GM21526 (cell line): Measurements from ENCODE around the gene GATA3.
A peak's percentile ranks its signal among the peaks of the same experiment; 100 is the strongest.

Experiments used
- ATAC-seq: cut with Tn5 transposase; IDR thresholded peaks from one replicate; pipeline ENCODE4 v1.9.1; 2021; ENCODE audit warnings: moderate library complexity; ENCODE audit not compliant: unreplicated experiment, low FRiP score

The GATA3 gene

GRCh38 chr10:8050556-8051108, 3.9 kb upstream of the GATA3 start:
- ATAC-seq, result no peak

DNA sequence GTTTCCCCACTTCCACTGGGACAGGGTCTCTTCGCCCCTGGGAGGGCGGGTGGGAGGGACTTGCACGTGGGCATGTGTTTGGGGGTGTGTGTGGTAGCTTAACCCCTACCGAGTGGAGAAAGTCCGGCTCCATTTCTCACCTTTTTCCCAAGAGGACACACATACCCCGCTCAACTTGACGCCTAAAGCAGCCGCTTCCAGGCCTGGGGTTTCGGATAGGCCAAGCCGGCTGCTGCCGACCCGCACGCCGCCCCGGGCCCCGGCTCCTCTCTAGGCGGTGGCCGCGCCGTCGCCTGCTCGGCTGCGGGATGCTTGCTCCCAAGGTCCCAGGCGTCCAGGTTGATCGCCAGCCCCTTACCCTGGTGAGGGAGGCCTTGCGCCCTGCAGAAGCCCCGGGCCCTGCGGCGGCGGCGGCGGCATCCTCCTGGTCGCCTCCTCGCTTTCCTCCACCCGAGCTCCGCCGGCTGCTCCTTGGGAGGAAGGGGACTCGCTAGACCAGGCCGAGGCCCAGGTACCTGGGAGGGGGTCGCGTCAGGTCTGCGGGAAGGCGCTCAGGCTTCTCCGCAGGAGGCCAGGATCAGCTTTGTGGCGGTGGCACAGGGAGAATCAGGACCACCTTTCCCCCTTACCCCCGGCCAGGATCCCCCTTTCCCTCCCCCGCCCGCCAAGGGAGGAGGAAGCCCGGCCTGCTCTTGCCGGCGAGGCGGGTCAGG, 3.2 kb upstream of the GATA3 start:
- no peak for ATAC-seq

DNA sequence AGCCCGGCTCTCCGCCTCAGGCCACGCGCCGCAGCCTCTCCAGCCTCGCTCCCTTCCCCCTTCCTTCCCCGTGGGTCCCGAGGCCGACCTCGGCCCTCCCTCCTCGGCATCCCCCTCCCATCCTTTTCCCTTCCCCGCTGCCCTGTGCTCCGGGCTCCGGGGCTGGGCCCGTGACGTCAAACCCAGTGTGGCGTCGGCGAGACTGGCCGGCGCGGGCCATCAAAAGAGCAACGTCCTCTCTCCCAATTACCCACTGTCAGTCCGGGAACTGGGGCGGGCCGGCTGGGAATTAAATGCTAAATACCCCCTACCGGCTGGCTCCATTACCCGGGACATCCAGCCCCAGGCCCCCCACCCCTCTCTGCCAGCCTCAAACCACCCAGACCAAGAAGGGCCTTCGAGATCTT, 2.6 kb upstream of the GATA3 start:
- ATAC-seq, result no peak

DNA sequence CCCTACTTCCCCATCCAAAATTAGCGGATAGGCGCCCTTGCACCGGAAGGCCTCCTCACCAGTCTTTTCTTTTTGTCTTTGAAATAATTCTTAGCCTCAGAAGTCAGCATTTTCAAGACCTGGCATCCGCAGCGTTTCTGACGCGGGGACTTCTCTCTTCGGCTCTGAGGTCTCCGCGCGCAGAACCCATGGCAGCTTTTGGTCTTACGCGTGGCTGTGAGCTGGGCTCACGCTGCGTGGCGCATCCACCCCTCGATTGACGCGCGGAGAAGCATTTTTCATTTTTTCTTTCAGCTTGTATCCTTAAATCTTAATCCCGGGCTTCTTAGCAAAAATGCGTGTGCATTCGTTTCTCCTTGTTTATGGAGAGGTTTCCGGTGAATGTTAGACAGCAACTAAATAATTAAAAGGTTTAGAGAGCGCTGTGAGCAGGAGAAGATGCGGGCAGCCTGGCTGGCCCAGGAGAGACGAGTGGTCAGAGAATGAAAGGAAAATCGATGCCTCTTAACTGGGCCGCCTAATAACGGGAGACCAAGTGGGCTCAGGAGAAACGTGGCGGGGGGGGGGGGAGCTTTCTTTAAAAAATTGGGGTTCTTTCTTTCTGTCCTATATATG, 2.0 kb upstream of the GATA3 start:
- no peak for ATAC-seq

GRCh38 chr10:8052956-8053445, 1.5 kb upstream of the GATA3 start:
- no peak for ATAC-seq

GRCh38 chr10:8053446-8054243, 843 bp upstream of the GATA3 start:
- ATAC-seq, result peak; percentile 75

- no peak for ATAC-seq
Measured at GRCh38 chr10:8054244-8054493, 319 bp upstream of the GATA3 start.

DNA sequence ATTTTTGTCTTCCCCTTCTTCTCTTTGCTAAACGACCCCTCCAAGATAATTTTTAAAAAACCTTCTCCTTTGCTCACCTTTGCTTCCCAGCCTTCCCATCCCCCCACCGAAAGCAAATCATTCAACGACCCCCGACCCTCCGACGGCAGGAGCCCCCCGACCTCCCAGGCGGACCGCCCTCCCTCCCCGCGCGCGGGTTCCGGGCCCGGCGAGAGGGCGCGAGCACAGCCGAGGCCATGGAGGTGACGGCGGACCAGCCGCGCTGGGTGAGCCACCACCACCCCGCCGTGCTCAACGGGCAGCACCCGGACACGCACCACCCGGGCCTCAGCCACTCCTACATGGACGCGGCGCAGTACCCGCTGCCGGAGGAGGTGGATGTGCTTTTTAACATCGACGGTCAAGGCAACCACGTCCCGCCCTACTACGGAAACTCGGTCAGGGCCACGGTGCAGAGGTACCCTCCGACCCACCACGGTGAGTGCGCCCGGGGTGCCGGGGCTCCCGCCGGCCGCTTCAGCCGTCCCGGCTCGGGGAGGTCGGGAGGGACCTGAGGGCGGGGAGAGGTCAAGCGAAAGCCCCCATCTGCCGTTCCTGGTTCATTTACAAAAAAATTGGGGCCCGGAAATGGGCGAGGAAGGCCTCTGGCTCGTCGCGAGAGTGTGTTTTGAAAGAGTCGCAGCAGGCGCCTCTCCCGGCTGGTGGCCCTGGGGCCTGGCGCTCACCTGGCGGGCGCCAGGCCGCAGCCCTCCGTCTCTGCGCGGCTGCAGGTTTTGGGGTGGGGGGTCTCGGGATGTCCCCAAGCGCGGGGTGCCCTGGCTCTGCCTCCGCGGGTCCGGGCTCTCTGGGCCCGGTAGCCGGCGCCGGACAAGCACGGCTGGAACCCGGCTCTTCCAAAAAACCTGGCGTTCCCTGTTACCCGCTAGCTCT, 1.2 kb downstream of the GATA3 start:
- no peak for ATAC-seq

GRCh38 chr10:8056378-8056777, 1.9 kb downstream of the GATA3 start:
- no peak for ATAC-seq

DNA sequence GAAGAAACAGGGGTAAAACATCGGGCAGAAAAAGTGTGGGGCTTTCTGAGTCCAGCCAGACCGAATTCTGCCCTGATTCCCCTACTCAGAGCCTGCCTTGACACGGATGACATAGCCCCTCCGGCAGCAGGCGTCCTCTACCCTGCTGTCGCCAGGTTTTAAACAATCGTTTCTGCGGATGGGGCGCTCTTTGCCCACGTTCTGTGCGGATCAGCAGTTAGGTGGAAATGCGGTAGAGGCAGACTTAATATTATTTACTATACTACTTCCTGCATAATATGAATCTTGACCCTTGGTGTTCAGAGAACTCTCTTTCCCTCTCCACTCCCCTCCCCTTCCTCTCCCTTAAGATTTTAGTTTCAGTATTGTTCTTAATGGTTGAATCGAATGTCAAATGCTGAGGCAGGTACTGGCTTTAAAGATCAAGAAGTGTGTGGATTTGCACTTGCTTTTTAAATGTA, 2.4 kb downstream of the GATA3 start:
- peak; percentile 38 for ATAC-seq

DNA sequence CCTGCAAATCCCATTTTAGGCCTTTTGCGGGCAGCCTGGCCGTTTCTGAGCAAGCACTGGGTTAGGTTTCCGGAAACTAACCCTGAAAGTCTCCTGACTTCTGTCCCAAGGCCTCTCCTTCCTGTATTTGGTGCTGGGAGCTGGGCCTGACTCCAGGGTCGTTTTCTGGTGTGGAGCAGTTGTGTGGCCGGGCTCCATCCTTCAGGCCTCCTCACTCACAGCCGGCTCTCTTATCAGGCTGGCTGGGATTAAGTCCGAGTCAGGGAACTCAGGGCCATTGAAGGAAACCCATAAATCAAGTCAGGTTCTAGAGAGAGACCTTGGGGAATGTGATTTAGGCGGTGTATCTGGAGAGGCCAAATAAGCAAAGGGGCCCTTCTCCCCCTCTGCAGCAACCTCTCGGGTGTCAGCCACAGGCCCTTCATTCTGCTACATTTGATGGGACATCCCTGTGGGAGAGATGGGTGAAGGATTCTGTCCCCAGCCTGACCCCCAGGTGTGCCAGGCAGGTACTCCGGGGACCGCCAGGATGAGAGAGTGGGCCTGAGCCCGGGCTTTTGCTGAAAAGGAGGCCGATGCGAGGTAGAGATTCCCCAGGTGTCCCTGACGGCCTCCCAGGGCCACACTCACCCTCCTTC, 3.3 kb downstream of the GATA3 start:
- no peak for ATAC-seq

GRCh38 chr10:8058274-8059111, 4.0 kb downstream of the GATA3 start:
- no peak for ATAC-seq

DNA sequence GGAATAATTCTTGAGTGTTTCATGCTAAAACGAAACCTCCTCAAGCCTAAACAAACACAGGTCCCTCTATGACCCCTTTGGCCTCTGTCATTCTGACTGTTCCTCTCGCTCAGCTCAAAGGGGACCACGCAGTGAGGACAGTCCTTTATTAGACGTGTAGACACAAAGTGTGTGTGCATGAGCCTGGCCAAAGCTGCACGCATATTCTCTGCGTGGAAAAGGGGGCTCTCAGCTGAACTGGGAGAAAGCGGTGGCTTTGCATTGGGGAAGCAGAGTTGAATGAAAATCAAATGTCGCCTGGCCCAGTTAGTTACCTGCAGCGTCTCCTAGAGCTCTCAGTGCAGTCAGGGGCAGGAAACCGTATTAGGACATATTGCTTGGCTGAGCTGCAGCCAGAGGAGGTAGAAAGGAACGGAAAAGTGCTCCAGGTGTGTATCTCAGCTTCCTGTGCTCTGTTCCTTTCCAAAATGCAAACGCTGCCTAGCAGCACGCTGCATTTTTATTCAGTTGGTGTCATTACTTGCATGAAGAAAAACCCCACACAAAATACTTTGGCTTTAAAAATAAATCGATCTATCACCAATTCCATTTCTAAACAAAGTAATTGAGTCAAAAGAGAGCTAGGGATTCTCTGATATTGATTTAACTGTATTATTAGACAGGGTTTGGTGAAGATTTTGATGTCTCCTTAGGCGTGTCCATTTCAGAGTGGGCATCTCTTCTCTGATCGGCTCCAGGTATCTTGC, 4.9 kb downstream of the GATA3 start:
- ATAC-seq, result no peak

DNA sequence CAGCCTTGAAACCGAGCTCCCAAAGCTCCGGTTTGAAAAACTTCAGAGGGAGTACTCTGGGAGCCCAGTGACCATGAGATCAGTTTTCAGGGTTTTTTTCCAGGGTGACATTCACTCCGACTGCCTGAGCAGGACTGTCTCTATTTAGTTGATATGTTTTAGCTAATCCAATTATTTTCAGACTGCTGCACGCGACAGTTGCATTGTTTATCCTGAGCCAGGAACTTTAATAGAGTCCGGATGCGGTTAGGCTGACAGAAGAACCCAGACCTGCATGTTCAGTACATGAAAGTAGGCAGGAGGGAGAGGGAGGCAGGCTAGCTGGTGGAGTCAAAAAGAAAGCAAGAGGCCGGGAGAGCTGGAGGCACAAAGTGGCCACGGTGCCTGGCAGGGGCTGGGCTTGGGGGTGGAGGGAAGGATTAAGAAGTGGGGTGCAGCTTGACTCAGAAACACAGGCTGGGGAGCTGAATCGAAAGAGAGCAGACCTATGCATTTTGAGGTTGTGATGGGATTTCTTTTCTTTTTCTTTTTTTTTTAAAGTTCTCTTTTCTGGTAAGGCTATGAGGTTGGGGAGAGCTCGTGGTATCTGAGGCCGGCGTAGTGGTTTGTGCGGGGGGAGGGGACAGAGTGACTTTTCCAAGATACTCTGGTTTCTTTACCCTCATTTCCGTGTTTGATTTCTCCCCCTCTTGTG, 5.7 kb downstream of the GATA3 start:
- peak; percentile 32 for ATAC-seq

- no peak for ATAC-seq
Measured at GRCh38 chr10:8060704-8061121, 6.2 kb downstream of the GATA3 start.

DNA sequence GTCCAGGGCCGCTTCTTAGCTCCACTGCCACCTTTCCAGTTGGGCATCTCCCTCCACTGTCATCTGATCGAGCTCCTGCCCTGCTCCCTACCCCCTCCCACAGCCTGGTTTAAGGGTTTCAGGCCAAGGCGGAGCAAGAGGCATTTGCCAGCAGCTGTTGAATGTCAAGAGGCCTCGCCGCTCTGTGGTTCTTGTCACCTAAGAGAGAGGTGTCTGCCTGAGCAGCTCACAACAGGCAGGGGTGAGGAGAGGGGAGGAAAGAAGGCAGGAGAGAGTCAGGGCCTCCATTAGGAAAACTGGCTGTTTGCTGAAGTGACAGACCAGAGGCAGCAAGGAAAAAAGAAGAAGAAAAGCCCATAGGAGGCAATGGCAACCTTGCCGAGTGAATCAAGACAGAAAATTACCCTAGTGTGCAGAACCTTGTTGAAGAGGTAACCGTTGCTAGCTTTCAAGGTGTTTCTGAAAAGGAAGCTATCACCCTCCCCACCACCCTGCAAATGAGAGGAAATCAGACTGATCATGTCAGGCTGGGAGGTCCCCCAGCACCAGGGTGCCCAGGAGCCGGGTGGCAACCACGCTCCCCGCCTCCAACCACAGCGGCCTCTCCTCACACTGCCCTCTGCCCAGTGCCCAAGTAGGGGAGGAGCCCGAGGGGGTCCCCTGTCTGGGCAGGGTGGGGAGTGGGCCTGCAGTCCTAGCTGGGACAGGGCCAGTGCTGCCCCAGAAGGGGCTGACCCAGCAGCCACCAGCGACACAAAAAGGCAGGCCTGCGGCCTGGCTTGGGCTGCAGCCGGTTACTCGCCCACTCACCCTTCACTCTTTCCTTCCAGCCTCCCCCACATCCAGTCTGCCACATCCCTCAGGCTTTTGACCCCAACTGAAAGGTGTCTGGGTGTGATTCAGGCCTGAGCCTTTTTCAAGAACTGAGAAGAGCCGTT, 7.1 kb downstream of the GATA3 start:
- no peak for ATAC-seq
